Activated naive CD4-positive, alpha-beta T cell treated with anti-CD3 and anti-CD28 coated beads, Interleukin-2, amount 50 U/mL, for 16 hours (primary cell): Measurements from ENCODE around the gene MRPL47.

Experiments used
- DNase-seq: peaks from one replicate; pipeline ENCODE4 v3.0.0-alpha.2; 2020

The MRPL47 gene

DNA sequence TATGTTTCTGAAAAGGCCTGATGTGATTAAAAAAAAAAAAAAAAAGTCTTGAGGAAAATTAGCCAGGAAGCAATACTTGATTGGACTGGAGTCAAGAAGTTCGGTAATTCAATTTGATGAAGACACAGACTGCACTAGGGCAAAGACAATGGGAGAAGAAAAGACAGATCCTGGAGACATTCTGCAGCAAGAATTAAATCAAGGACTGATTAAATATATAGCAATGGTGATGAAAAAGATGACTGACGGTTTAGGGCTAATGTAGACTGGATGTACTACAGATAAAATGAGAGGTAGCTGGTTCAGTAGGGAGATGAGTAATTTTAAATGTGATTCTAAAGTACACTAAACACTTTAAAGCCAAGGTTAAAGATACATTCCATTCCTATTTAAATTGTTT lies 13.8 kb downstream of the MRPL47 start:
- no peak for DNase-seq

DNA sequence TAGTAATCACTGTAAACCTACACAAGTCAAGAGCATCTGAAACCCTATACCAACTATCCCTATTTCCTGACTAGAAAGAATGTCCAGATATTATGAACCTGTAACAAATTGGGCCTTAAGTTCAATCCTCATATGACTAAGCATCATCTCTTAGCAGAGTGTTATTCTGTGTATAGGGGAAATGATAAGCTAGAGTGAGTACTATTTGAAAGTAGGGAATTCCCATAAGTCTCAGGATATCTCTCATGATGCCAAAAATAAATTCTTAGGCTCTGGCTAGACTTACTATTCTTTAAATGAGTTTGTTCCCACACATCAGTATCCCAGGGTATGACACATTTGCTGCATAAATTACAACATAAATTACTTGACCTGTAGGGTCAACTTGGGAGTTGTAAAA lies 15.3 kb downstream of the MRPL47 start:
- DNase-seq = no peak

DNA sequence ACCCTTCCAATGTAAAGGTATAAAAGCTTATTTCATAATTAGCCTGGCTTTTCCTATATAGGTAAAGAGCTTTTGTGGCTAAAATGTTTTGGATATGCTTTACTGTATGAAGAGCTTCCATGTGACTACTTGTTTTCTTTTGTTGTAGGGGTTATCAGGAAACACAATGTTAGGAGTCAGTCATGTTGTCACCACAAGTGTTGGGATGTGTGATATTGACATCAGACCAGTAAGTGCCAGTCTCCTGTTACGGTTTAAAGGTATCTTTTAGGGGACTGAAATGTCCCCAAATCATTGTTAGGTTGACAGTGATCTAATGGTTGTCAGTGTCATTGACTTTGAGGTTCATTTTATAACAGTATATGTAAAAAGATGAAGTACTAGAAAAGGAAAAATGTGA lies 23.4 kb downstream of the MRPL47 start:
- no peak for DNase-seq

DNA sequence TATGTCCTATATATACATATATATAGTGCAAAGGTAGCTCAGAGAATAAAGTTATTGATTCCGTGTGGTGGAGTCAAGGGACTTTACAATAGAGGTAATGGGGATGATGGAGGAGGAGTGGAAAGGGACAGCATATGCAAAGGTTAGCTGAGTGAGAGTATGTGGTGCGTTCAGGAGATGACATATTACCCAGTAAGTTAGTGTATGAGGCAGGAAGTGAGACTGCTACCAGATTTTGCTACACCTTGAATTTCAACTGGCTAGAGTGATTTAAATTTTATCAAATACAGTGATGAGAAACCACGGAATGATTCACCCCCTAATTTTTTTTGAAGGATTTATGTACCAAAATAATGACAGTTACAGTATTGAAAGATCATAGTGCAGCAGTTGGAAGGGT lies 38.9 kb downstream of the MRPL47 start:
- no peak for DNase-seq

DNA sequence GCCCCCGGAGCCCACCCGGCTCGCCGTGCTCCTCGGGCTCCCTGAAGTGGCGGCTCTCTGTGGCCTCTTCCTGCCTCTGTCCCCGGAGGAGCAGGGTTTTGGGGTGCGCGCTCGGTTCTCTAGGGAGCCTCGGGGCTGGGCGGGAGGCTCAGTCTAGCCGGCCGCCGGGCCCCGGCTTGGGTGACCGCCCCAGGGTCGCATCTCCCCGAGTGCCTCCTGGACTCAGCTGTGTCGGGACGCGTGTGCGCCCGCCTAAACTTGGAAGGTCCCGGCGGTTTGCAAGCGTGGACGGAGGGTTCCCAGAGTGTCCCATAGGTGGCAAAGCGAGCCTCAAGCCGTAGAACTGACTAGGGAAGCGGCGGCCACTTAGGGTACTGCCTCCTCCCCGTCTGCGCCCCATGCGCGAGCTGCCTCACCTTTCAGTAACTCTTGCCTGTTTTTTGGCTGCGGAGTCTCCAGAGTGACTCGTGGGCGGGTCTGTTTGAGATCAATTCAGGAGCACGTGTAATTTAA lies 41.1 kb downstream of the MRPL47 start:
- DNase-seq = peak; percentile 73

DNA sequence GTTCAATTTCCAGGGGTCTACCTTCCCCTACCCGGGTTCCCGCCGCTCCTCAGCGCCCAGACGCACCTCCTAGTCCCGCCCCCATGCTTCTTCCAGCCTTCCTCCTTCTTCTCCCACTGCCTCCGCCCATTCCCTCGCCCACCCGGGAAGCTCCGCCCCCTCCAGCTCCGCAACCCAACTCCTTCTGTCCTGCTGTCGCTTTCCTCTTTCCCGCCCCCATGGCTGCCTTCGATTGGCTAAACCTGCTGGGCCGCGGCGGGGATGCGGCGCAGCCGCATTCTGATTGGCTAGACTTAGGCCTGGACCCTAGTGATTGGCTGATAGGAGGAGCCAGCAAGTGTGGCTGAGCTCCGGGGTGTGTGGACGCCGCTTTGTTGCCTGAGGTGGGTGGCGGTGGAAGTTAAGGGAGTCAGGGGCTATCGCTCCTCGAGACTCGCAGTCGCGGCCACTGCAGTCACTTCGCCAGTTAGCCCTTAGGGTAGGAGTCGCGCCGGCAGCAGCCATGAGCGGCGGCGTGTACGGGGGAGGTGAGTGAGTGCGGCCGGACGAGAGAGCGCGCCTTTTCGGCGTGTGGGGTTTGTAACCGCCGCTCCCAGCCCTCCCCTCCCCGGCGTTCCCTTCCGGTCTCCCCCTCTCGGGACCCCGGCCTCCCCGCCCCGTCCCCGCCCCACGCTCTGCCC lies 41.7 kb downstream of the MRPL47 start, which contains the start of gene ACTL6A:
TSS of gene ACTL6A (plus strand) at position 336 of the 680 bp plus-strand sequence. CDS start at position 503, 167 bp downstream.
- DNase-seq = peak; percentile 99

DNA sequence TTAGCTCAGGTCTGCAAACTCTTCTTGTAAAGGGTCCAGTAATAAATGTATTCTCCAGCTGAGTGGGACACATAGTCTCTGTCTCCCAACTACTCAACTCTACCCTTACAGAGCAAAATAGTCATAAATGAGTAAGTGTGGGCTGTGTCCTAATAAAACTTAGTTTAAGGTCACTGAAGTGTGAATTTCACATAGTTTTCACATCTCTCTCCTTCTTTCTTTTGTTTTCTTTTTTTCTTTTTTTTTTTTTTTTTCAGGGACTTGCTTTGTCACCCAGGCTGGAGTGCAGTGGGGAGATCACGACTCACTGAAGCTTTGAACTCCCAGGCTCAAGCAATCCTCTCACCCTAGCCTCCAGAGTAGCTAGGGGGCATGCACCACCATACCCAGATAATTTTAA lies 43.6 kb downstream of the MRPL47 start:
- no peak for DNase-seq

DNA sequence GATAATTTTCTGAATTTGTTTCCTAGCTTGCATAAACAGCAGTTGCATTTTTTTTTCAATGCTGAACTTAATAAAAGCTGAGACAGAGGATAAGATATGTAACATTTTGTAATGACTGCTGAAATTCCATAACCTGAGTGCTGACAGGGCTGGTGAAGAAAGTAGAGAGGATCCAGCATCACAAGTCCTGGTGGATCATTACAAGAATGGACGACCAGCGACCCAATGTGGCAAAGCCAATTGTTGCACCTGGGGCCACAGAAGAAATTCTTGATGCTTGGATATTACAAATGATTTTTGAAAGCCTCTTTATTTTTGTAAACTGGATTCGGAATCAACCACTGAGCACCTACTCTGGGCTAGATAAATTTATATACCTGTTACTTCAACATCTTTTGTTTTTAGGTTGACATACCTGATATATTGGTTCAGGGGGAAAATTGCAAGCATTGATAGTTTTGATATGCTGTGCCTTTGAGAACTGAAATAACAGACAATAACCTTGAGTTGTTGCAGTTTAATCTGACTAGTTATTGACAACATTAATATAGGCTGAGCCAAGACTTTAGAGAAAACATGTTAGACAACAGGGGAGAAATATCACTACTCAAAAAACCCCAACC lies 45.6 kb downstream of the MRPL47 start:
- peak; percentile 36 for DNase-seq

DNA sequence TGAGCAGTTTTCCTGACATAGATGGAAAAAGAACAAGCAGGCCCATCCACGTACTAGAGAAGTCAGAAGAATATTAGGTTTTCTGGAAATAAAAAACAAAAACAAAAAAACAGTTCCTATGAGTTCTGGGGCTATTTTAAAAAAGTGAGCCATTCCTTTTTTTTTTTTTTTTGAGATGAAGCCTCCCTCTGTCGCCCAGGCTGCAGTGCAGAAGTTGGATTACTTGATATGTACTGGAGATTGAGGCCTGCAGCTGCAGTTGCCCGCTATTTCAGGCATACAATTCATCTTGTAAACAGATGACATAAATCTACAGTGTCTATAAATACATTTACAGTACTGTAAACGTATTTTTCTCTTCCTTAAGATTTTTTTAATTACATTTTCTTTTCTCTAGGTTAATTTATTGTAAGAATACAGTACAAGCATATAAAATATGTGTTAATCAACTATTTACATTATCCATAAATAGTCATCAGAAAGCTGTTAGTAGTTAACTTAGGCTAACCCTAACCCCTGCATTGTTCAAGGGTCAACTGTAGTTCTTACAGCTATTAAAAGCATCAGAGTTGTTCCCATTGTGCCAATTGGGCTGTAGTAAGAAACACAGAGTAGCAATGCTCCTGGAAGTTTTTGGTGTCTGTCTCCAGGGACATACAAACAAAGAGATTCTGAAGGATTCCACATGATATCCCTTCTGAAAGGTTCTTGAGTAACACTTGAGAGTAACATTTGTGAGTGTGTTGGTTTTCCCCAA lies 52.9 kb downstream of the MRPL47 start:
- no peak for DNase-seq

DNA sequence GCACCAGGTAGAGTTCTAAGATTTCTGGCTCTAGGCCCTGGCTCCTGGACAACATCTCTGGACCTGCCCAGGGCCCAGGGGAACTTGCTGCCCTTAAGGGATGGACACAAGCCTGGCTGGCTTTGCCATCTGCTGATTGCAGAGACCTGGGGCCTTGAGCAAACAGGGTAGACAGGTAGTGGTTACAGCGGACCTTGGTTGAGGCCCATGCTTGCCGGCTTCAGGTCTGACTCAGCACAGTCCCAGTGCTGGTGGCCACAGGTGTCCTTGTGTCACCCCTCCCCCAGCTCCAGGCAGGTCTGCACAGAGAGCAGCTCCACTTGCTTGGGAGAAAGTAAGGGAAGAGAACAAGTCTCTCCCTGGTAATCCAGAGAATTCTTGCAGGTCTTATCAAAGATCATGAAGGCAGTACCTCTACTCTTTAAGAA lies 57.6 kb downstream of the MRPL47 start:
- no peak for DNase-seq

DNA sequence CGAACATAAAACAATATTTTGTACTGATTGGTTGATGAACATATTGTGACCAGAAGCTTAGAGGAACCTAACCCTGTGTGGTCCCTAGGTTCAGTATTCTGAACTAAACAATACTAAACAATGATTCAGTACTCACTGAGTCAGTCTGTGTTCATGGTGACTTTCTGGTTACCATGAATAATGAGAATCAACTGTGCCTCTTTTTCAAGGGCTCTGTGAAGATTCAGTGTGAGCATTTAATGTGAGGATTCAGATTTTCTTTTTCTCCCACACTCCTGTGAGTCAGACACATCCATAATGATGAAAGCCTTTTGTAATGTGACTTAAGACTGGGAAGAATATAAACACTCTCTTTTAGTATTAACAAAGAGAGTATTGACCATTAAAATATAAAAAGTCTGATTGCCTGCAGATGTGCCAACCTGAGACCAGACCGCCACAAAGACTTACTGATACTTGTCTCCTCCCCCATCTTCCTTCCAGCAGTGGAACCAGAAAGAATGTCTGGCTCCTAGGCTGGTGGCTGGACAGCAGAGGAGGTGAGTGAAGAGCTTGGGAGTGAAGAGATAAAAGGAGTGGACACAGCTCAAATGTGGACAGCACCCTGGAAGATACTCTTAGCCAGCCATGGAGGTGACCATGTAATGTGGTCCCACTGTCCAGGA lies 59.3 kb downstream of the MRPL47 start:
- no peak for DNase-seq

DNA sequence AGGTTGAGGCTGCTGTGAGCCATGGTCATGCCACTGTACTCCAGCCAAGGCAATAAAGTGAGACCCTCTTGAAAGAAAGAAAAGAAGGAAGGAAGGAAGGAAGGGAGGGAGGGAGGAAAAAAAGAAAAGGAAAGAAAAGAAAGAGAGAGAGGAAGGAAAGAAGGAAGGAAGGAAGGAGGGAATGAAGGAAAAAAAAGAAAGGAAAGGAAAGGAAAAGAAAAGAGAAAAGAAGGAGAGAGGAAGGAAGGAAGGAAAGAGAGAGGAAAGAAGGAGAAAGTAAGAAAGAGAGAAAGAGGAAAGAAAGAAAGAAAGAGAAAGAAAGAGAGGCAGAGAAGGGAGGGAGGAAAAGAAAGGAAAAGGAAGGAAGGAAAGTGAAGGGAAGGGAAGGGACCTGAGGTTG lies 62.1 kb downstream of the MRPL47 start:
- no peak for DNase-seq

DNA sequence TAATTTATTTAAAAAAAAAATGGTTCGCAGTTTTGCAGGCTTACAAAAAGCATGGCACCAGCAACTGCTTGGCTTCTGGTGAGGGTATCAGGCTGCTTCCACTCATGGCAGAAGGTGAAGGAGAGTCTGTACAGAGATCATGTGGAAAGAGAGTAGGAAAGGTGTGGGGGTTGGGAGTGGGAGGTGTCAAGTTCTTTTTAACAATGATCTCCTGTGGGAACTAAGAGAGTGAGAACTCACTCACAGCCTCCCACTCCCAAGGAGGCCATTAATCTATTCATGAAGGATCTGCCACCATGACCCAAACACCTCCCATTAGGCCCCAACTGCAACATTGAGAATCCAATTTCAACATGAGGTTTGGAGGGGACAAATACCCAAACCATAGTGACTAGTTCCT lies 62.8 kb downstream of the MRPL47 start:
- DNase-seq = no peak

DNA sequence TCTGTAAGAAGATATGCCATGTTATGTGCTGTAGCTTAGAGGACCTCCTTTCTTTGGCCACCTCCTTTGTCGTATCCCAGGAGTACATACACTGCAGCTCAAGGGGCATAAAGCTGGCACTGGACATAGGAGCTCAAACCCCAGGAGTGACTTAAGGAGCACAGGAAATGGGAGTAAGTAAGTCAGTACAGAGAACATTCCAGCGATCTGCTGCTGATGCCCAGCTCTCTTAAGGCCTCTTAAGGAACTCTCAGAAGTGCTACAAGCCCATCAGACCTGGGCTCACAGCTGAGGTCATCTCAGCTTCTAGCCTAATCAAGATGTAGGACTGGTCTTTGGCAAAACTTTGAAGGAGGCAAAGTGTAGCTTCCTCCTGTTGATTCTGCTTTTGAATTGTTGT lies 63.3 kb downstream of the MRPL47 start:
- DNase-seq = no peak
